ENCODE measurements around the gene HIVEP2.

Gene HIVEP2

DNA sequence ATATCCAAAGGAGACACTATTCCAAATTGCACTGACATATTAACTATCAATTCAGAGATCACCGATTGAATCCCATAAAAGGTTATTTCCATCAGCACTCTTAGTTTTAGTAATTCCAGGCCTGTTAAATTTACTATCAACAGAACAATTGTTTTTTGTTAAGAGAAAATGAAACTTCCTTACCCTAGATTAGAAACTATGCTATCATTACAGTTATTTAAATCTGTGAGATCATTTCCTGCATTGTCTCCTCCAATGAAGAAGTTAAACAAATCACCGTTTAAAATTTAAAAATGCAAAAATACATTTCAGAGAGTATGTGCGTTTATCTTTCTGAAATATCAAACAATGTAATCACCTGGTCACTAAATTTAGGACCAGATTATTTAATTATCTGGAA is 57.5 kb downstream of the HIVEP2 start:
- DNase-seq, result no peak

GRCh38 chr6:142886431-142887170 is 58.4 kb downstream of the HIVEP2 start:
- peak; percentile 49 for DNase-seq

- peak; percentile 100 for DNase-seq
Measured at GRCh38 chr6:142885182-142885867, 59.7 kb downstream of the HIVEP2 start.

DNA sequence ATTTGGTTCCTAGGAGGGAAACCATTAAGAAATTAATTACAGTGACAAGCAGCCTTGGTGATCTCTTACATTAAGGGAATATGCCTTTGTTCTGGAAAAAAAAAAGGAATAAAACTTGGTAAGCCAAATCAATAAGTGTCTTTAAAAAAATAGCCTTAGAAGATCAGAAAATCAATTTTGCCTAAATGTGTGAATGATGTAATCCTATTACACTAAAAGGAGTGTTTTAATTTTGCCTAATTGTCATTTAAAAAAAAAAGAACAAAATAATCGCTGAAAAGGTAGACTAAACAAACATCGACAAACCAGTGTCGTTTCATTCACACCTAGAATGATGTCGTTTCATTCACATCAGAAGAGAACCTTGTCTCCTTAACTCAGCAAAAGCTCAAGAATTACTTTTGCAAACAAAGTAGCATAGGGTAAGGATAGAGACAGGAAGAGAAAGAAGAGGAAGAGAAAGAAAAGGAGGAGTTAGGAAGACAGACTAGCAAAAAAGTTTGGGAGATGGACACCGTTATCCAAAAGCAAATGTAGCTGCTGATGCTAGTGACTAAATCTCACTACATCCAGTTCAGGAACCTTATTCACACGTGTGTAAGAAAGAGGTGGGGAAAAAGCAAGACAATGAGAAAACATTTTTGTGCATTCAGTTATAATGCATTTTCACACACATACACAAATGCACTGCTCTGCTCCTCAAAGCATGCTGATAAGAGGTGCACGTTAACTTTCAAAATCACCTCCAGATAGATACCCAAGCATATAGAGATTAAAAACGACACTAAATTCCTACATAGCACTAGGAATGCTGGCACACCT is 60.6 kb downstream of the HIVEP2 start:
- no peak for DNase-seq

GRCh38 chr6:142883011-142883410 is 62.0 kb downstream of the HIVEP2 start:
- peak; percentile 70 for DNase-seq

DNA sequence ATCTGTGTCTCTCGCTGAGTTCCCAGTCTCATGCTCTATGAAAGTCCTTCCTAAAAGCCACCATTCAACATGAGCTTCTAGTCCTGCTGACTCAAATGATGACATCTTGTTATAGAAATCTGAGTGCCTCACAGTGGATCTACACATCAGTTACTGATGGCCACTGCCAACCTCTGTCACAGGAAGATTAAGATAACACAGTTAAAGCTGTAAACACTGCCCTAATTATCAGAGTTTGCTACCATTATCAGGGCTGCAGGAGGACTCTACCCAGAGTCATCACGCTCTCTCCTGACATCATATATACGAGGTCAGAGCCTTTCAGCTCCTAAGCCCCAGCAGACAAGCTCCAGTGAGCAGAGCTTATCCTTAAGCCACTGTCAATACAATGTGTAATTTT is 63.2 kb downstream of the HIVEP2 start:
- no peak for DNase-seq

DNA sequence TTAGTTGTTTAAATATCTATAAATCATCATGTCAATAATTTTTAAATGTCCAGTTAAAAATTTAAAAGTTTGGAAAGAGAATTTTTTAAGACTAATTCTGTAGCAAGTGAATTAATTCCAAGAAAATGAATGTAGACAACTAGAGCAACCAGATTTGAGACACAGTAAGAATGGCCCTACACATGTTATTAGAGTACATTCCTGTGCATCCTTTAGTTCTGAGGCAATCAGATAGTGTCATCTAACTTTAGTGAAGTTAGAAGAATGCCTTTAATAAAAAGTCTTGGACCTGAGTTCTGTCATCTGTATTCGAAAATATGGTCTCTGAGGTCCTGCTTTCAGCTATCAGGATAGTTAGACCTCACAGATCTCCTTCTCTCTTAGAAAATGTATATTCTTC is 63.7 kb downstream of the HIVEP2 start:
- DNase-seq, result no peak

DNA sequence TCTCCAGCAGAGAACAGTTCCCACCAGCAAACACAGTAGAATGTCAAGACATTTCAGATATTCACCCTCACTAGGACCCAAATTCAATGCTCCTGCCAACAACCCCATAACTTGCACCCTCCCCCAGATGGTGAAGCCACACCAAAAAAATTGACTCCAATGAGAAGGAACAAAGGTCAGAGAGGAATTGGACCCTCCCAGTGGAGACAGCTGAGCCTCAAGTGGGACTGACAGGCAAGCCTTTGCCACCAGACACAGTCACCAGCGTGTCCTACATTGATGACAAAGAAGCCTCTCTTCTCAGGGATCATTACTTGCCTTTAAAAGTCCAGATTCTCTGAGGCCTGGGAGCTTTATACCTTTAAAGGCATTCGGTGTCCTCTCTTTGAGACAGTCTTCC is 64.8 kb downstream of the HIVEP2 start:
- DNase-seq, result no peak

DNA sequence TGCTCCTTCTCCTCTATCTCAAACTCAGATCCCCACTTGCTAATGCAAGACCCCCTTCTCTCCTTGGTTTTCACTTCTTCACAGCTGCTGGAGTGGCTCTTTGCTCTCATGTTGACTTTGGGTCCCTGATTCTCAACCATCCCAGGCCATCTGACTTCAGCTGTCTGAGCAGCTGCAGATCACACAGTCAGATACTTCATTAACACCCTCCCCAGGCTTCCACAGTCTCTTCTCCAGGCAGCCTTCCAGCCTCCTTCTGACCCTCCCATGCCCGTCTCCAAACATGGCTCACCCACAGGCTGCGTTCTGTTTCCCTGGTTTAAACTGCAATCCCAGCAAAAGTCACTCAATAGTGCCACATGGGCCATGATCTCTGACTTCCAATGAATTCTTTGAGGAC is 65.4 kb downstream of the HIVEP2 start:
- no peak for DNase-seq

GRCh38 chr6:142879076-142879475 is 65.9 kb downstream of the HIVEP2 start:
- DNase-seq, result no peak

- no peak for DNase-seq
Measured at GRCh38 chr6:142878407-142878806, 66.6 kb downstream of the HIVEP2 start.

DNA sequence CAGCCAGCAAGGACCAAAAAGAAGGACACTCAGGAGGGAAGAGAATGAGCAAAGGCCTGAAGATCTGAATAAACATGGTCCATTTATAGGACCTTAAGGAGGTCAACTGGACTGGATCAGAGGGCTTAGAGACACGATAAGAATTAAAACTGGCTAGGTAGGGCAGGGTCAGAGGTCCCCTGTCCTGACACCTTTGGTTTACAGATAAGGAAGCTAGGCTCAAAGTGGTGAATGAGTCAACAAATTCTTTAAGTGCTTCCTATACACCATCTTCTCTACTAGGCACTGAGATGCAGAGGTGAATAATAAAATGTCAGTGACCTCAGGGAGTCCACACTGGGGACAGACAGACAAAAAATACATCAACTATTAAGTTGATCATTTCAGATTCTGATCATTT is 70.3 kb downstream of the HIVEP2 start:
- peak; percentile 41 for DNase-seq

DNA sequence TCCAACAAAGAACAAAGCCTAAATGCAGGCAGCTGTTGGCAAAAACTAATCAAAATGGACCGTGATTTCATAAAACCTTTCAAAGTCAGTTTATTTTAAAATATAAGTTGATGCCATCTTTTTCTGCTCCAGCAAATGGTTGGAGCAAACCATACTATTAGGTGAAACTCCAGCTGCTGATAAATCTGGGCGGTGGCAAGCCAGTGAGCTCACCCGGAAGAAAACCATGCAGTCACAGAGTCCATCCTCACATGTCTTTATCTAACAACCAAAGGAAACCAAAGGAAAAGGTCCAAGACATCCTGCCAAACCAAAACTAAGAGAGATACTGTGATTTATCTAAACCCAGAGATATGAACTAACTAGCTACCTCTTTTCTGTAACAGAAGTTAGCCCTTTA is 72.6 kb downstream of the HIVEP2 start:
- DNase-seq, result peak; percentile 39

GRCh38 chr6:142871910-142872331 is 73.1 kb downstream of the HIVEP2 start:
- DNase-seq, result peak; percentile 54

GRCh38 chr6:142870787-142871415 is 74.1 kb downstream of the HIVEP2 start:
- DNase-seq, result no peak

DNA sequence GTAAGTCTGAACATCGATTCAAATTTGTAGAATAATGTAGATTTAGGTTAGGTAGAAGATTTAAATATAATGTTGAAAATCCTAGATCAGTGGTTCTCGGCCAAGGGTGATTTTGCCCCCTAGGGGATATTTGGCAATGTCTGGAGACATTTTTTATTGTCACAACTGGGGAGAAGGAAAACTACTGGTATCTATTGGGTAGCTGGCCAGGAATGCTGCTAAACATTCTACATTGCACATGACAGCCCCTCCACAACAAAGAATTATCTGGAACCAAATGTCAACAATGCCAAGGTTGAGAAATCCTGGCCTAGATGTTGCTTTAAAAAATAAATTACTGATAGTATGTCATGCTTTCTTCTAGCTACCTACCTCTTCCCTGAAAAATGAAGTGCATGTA is 76.1 kb downstream of the HIVEP2 start:
- DNase-seq, result peak; percentile 16

- peak; percentile 82 for DNase-seq
Measured at GRCh38 chr6:142867988-142868812, 76.8 kb downstream of the HIVEP2 start.

GRCh38 chr6:142867355-142867801 is 77.6 kb downstream of the HIVEP2 start:
- no peak for DNase-seq

DNA sequence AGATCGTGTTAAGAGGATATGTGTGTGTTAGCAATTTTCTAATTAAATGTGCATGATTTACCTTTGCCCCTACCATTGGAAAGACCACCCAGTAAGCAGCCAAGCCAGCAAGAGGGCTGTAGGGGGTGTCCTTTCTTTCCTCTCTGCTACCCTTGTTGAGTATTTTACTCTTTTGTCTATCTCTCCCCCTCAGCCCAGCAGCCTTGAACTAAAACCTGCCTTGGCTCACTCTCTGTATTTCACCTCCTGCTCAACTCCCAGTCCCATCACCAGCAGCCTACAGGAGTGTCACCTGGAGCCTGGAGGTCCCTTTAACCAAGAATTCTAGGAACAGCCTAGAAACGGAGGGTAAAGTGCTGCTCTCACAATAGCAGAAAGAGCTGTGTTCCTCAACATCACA is 81.0 kb downstream of the HIVEP2 start:
- DNase-seq, result no peak

GRCh38 chr6:142861711-142862110 is 83.3 kb downstream of the HIVEP2 start:
- no peak for DNase-seq

- DNase-seq, result no peak
Measured at GRCh38 chr6:142860498-142860897, 84.5 kb downstream of the HIVEP2 start.

Data from NCI-H226 (cell line).